K562 (cell line): ENCODE results near the gene GRB2. TPM values are rescaled to one million over a fixed set of nuclear protein-coding genes. Genes with fewer than 3 reads are reported as not detected.

Source experiments
- ATAC-seq: fragments of 200-7000 bp; cut with Tn5 transposase; 3 replicates; pipeline ENCODE4 v1.9.1; 2020; ENCODE audit warnings: moderate library complexity
- BruUV-seq: library from RNA; stranded (reverse); fragments of 400-500 nt; replicated peaks from 2 replicates; lab custom pipeline; 2021; lab: Mats Ljungman, UMichigan
- CTCF ChIA-PET: fragments of 300-600 bp; formaldehyde crosslinking; extraction: SDS; loops from one replicate; lab custom pipeline; 2021; ENCODE audit warnings: low intra/inter-chr PET ratio; lab: Yijun Ruan, JAX
- POLR2A ChIA-PET: fragments of 300-600, 350-650 bp; sonication (Branson Sonifier 250); formaldehyde crosslinking; extraction: SDS; loops from one replicate; lab custom pipeline; 2021; ENCODE audit warnings: antibody characterized with exemption, inconsistent platforms; lab: Yijun Ruan, JAX
- DNase-seq, 4 experiments: peaks; one replicate each; pipeline versions ENCODE4 v3.0.0 to v3.0.0-alpha.2; 2011 to 2018; ENCODE audit warnings: low spot score in 3 of 4, mixed read lengths in 3 of 4; ENCODE audit errors: extremely low read depth in 1 of 4
- FAIRE-seq: peaks from 2 replicates; lab custom pipeline; 2011; peaks lifted over from hg19 to GRCh38; lab: Jason Lieb, UNC
- H2AFZ ChIP-seq: 2 replicates; pipeline ENCODE4 v1.6.0; 2011; ENCODE audit warnings: low read depth, low read length, control low read depth, inconsistent platforms
- H3K27ac ChIP-seq: fragments of 200-600 bp; 3 replicates; pipeline ENCODE4 v1.8.0; 2011; ENCODE audit warnings: low read depth, mild to moderate bottlenecking, control low read depth, inconsistent platforms, low read length, moderate library complexity, mixed read lengths; ENCODE audit errors: extremely low read depth
- H3K27me3 ChIP-seq, 2 experiments: fragments of 300-600 bp in 1 of 2; 2 replicates in 1 of 2; 3 replicates in 1 of 2; pipeline versions ENCODE4 v1.6.0 to v1.8.0; 2011; ENCODE audit warnings: inconsistent platforms in 2 of 2, low read length in 2 of 2, mild to moderate bottlenecking in 1 of 2, mixed read lengths in 1 of 2, moderate library complexity in 1 of 2; ENCODE audit not compliant: control insufficient read depth in 2 of 2, insufficient read depth in 2 of 2
- H3K36me3 ChIP-seq: fragments of 300-600 bp; 3 replicates; pipeline ENCODE4 v1.8.0; 2011; ENCODE audit warnings: mild to moderate bottlenecking, low read length, inconsistent platforms; ENCODE audit not compliant: control insufficient read depth, insufficient read depth
- H3K4me1 ChIP-seq, 2 experiments: fragments of 200-600 bp in 1 of 2; replicated peaks in 1 of 2; 2 replicates in 1 of 2; 3 replicates in 1 of 2; pipeline versions ENCODE4 v1.5.1 to v1.8.0; 2011; ENCODE audit warnings: inconsistent platforms in 2 of 2, low read length in 2 of 2, mild to moderate bottlenecking in 1 of 2, mixed read lengths in 1 of 2, moderate library complexity in 1 of 2; ENCODE audit not compliant: control insufficient read depth in 2 of 2, insufficient read depth in 2 of 2
- H3K4me2 ChIP-seq: 2 replicates; pipeline ENCODE4 v1.6.1; 2011; ENCODE audit warnings: low read length, control low read depth, inconsistent platforms, mixed read lengths; ENCODE audit not compliant: insufficient read depth
- H3K4me3 ChIP-seq: fragments of 200-600 bp; sonication (generic), shearing (Covaris generic); 2 replicates; pipeline ENCODE4 v1.5.1; 2016; ENCODE audit warnings: control low read depth, inconsistent platforms
- H3K79me2 ChIP-seq: fragments of 200-600 bp; 3 replicates; pipeline ENCODE4 v1.8.0; 2011; ENCODE audit warnings: low read length, inconsistent platforms; ENCODE audit not compliant: control insufficient read depth, insufficient read depth
- H3K9ac ChIP-seq, 2 experiments: 2 replicates each; pipeline versions ENCODE4 v1.6.0 to v1.6.1; 2011; ENCODE audit warnings: low read depth in 2 of 2, low read length in 2 of 2, control low read depth in 1 of 2, inconsistent platforms in 1 of 2, mild to moderate bottlenecking in 1 of 2, mixed read lengths in 1 of 2; ENCODE audit not compliant: insufficient read depth in 1 of 2
- H3K9me1 ChIP-seq: one replicate; pipeline ENCODE4 v1.6.0; 2011; ENCODE audit warnings: inconsistent platforms, mild to moderate bottlenecking, low read length, moderate library complexity; ENCODE audit not compliant: control insufficient read depth, insufficient read depth
- H3K9me3 ChIP-seq: replicated peaks from 2 replicates; pipeline ENCODE4 v1.5.1; 2011; ENCODE audit warnings: low read depth, low read length, inconsistent platforms; ENCODE audit not compliant: control insufficient read depth, insufficient read depth
- H4K20me1 ChIP-seq: replicated peaks from 2 replicates; pipeline ENCODE4 v1.6.1; 2011; ENCODE audit warnings: low read length, inconsistent platforms, mixed read lengths; ENCODE audit not compliant: control insufficient read depth, insufficient read depth
- ADNP ChIP-seq: fragments of 200-800 bp; sonication (Bioruptor generic); IDR thresholded peaks from 2 replicates; pipeline ENCODE4 v1.6.1; 2016; ENCODE audit warnings: missing genetic modification characterization, missing compliant biosample characterization
- CREBBP ChIP-seq: IDR thresholded peaks from one replicate; pipeline ENCODE4 v1.6.1; 2012; ENCODE audit warnings: low read depth, mild to moderate bottlenecking, control low read depth, inconsistent platforms, low read length
- GATAD2B ChIP-seq: fragments of 450-650 bp; IDR thresholded peaks from 2 replicates; pipeline ENCODE4 v1.6.1; 2017; ENCODE audit warnings: mild to moderate bottlenecking, borderline replicate concordance
- HCFC1 ChIP-seq: IDR thresholded peaks from 2 replicates; pipeline ENCODE4 v1.6.1; 2012; ENCODE audit warnings: low read depth, low read length, improper control_type of control experiment
- JUN ChIP-seq, 2 experiments: sonication (generic) in 1 of 2; formaldehyde crosslinking in 1 of 2; IDR thresholded peaks; 2 replicates each; pipeline versions ENCODE4 v1.6.1 to v1.8.0; 2012 to 2022; ENCODE audit warnings: borderline replicate concordance in 2 of 2, mild to moderate bottlenecking in 2 of 2, improper control_type of control experiment in 1 of 2, low read depth in 1 of 2, low read length in 1 of 2, missing genetic modification reagents in 1 of 2
- KLF1 ChIP-seq: fragments of 450-650 bp; IDR thresholded peaks from 2 replicates; pipeline ENCODE4 v1.6.1; 2016; ENCODE audit warnings: missing genetic modification characterization, missing compliant biosample characterization
- MAFF ChIP-seq: IDR thresholded peaks from 2 replicates; pipeline ENCODE4 v1.6.1; 2012; ENCODE audit warnings: low read length, improper control_type of control experiment
- PHB ChIP-seq: fragments of 250-450 bp; sonication (Bioruptor Pico); IDR thresholded peaks from 2 replicates; pipeline ENCODE4 v1.5.0; 2021
- SMARCB1 ChIP-seq: IDR thresholded peaks from 2 replicates; pipeline ENCODE4 v1.6.1; 2011; ENCODE audit warnings: improper control_type of control experiment, low read depth; ENCODE audit not compliant: insufficient read length
- SREBF1 ChIP-seq: fragments of 150-350 bp; IDR thresholded peaks from 2 replicates; pipeline ENCODE4 v1.6.1; 2014; ENCODE audit warnings: antibody characterized with exemption, low read depth, low read length, borderline replicate concordance
- TAF1 ChIP-seq: IDR thresholded peaks from 2 replicates; pipeline ENCODE4 v1.6.1; 2011; ENCODE audit warnings: mild to moderate bottlenecking, low read length, moderate library complexity; ENCODE audit not compliant: insufficient read depth, control insufficient read depth, severe bottlenecking; ENCODE audit errors: extremely low read depth
- TCF3 ChIP-seq: sonication (generic); formaldehyde crosslinking; IDR thresholded peaks from 2 replicates; pipeline ENCODE4 v1.4.0; 2020; ENCODE audit warnings: mild to moderate bottlenecking, missing genetic modification reagents
- XRCC4 ChIP-seq: IDR thresholded peaks from one replicate; pipeline ENCODE4 v1.6.1; 2011; ENCODE audit not compliant: insufficient read depth, insufficient read length; ENCODE audit errors: extremely low read depth
- ZNF507 ChIP-seq: conservative IDR thresholded peaks from 2 replicates; pipeline ENCODE4 v1.6.1; 2017; ENCODE audit warnings: missing genetic modification characterization, missing compliant biosample characterization
- ZNF583 ChIP-seq: fragments of 250-450 bp; sonication (Bioruptor Pico); IDR thresholded peaks from 2 replicates; pipeline ENCODE4 v1.4.0; 2020
- WGBS: fragments of 100-300 bp; shearing (Covaris generic); methylation state at CpG from one replicate; pipeline ENCODE4 v1.1.6; 2016; ENCODE audit warnings: low coverage, mixed read lengths; ENCODE audit not compliant: insufficient coverage; ENCODE audit errors: missing lambda C conversion rate; 5-methylcytosine and 5-hydroxymethylcytosine counted together
- in situ Hi-C: fragments of 300-500 bp; cut with MboI; formaldehyde crosslinking; loops from 4 replicates; pipeline ENCODE4 v1.15.0; 2018; ENCODE audit warnings: inconsistent platforms, mixed read lengths
- intact Hi-C: fragments of 100-400 bp; cut with micrococcal nuclease; formaldehyde crosslinking; loops from 2 replicates; pipeline ENCODE4 v1.14.2; 2022
- polyA plus RNA-seq, 8 experiments: library from polyadenylated mRNA; depleted of rRNA in 4 of 8; stranded (reverse) in 5 of 8; unstranded in 3 of 8; fragments of >200 nt; fragmentation: Nextera tagmentation in 2 of 8; fragmentation: Illumina TruSeq in 1 of 8; extraction: Ambion mirVana in 2 of 8; extraction: Trizol in 1 of 8; gene quantifications; 2 replicates each; pipeline versions ENCODE4 v1.2.1 to v1.2.3, GENCODE V29; 2011 to 2014; ENCODE audit warnings: inconsistent platforms in 1 of 8, missing spikeins in 1 of 8
- total RNA-seq, 7 experiments: library from RNA; depleted of rRNA in 6 of 7; stranded (reverse); fragments of >200 nt in 6 of 7; fragmentation: Illumina TruSeq in 2 of 7; extraction: Trizol in 2 of 7; gene quantifications; 2 replicates each; pipeline versions ENCODE4 v1.2.1 to v1.2.3, GENCODE V29; 2011 to 2021; ENCODE audit warnings: low replicate concordance in 1 of 7
- TF ChIP-seq, protein P1 (sequence below): sonication (generic); formaldehyde crosslinking; IDR thresholded peaks from 2 replicates; pipeline ENCODE4 v1.8.1; 2023; ENCODE audit warnings: missing genetic modification reagents, mild to moderate bottlenecking, borderline replicate concordance
- TF ChIP-seq, protein P2 (sequence below): fragments of 250-450 bp; sonication (Bioruptor Pico); IDR thresholded peaks from 2 replicates; pipeline ENCODE4 v1.8.0; 2022; ENCODE audit warnings: moderate library complexity, mild to moderate bottlenecking, inconsistent platforms

GRB2 gene
- total and polyA plus RNA-seq, 9 of the 15 experiments (the other 6 are each of a cell fraction or from before 2014, with no cell fraction given): 57.2 to 136 (median 84.8) TPM

DNA sequence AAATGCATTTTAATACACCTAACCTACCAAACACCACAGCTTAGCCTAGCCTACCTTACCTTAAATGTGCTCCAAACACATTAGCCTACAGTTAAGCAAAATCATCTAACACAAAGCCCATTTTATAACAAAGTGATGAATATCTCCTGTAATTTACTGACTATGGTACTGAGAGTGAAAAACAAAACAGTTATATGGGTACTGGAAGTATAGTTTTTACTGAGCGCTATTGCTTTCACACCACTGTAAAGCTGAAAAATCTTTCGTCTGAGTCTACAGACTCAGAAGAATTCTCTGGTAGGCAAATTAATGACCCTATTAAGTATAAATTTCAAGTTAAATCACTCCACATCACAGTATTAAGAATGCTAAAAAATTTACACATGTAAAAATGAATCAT is 3.5 kb downstream of the GRB2 start (continued):
- TF ChIP-seq, protein P1, sequence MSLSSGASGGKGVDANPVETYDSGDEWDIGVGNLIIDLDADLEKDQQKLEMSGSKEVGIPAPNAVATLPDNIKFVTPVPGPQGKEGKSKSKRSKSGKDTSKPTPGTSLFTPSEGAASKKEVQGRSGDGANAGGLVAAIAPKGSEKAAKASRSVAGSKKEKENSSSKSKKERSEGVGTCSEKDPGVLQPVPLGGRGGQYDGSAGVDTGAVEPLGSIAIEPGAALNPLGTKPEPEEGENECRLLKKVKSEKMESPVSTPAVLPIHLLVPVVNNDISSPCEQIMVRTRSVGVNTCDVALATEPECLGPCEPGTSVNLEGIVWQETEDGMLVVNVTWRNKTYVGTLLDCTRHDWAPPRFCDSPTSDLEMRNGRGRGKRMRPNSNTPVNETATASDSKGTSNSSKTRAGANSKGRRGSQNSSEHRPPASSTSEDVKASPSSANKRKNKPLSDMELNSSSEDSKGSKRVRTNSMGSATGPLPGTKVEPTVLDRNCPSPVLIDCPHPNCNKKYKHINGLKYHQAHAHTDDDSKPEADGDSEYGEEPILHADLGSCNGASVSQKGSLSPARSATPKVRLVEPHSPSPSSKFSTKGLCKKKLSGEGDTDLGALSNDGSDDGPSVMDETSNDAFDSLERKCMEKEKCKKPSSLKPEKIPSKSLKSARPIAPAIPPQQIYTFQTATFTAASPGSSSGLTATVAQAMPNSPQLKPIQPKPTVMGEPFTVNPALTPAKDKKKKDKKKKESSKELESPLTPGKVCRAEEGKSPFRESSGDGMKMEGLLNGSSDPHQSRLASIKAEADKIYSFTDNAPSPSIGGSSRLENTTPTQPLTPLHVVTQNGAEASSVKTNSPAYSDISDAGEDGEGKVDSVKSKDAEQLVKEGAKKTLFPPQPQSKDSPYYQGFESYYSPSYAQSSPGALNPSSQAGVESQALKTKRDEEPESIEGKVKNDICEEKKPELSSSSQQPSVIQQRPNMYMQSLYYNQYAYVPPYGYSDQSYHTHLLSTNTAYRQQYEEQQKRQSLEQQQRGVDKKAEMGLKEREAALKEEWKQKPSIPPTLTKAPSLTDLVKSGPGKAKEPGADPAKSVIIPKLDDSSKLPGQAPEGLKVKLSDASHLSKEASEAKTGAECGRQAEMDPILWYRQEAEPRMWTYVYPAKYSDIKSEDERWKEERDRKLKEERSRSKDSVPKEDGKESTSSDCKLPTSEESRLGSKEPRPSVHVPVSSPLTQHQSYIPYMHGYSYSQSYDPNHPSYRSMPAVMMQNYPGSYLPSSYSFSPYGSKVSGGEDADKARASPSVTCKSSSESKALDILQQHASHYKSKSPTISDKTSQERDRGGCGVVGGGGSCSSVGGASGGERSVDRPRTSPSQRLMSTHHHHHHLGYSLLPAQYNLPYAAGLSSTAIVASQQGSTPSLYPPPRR (CRISPR knock-in tag): no peak
- TF ChIP-seq GATAD2B (no peak), CREBBP (no peak)

DNA sequence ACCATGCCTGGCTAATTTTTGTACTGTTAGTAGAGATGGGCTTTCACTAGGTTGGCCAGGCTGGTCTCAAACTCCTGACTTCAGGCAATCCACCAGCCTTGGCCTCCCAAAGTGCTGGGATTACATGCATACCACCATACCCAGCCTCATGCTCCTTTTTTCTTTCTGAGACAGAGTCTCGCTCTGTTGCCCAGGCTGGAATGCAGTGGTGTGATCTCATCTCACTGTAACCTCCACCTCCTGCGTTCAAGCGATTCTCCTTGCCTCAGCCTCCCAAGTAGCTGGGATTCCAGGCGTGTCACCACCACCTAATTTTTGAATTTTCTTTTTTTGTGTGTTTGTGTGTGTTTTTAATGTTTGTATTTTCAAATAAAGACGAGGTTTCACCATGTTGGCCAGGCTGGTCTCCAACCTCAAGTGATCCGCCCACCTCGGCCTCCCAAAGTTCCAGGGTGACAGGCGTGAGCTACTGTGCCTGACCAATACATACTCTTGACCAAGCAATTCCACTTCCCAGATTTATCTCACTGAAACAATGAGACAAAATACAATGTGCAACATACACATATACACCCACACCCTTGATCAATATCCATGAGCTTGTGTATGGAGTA is 5.0 kb downstream of the GRB2 start:
- Histone ChIP-seq H3K36me3 (peaks cover 12% of the 10 kb centered on the region; the same call in 2 of the 3 replicates), H3K9ac (no peak overlapping the region), H3K4me2 (no peak overlapping the region), H3K27me3 (no peaks in the 10 kb centered on the region), H2AFZ (no peak overlapping the region), H3K4me3 (no peak overlapping the region), H3K27ac (no peak overlapping the region), H4K20me1 (peaks cover 4% of the 10 kb centered on the region), H3K9me3 (no peaks in the 10 kb centered on the region), H3K9me1 (no peaks in the 10 kb centered on the region), H3K79me2 (peaks cover 99% of the 10 kb centered on the region), H3K4me1 (peaks cover 8 to 14% of the 10 kb centered on the region in 2 experiments; a peak in 3 of 5 replicates)
- ChIA-PET CTCF (no interaction called here), POLR2A (interaction anchor here (0.6 to 1.4 kb wide), 6 partner anchors 23 to 361 kb away, joined by 3 to 4 read pairs (median 3); no protein-coding TSS in a partner anchor)
- intact Hi-C loops: no loop called here
- 94% methylated on average over 8 of the region's 8 CpGs for whole genome bisulfite sequencing
- ATAC-seq (no peak), FAIRE-seq (no peak), DNase-seq (no peak)
- in situ Hi-C loops: no loop called here
- BruUV-seq: no TSS peak
- no peak for TF ChIP-seq ZNF507 (tag)
- TF ChIP-seq PHB (CRISPR knock-in tag): no peak
- TF ChIP-seq KLF1 (tag): no peak
- no peak for TF ChIP-seq ZNF583 (CRISPR knock-in tag)
- no peak for TF ChIP-seq SREBF1
- TF ChIP-seq TCF3: no peak
- TF ChIP-seq, protein P2, sequence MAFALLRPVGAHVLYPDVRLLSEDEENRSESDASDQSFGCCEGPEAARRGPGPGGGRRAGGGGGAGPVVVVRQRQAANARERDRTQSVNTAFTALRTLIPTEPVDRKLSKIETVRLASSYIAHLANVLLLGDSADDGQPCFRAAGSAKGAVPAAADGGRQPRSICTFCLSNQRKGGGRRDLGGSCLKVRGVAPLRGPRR (CRISPR knock-in tag): no peak
- TF ChIP-seq TAF1: no peak
- no peak for TF ChIP-seq JUN (IDR thresholded peaks at IDR 0.05; ENCODE audit: borderline replicate concordance, low read depth, low read length)
- no peak for TF ChIP-seq JUN (CRISPR knock-in tag; IDR thresholded peaks at IDR 0.05; ENCODE audit: borderline replicate concordance)
- no peak for TF ChIP-seq MAFF
- TF ChIP-seq XRCC4: no peak
- no peak for TF ChIP-seq SMARCB1
- no peak for TF ChIP-seq ADNP (tag)
- TF ChIP-seq HCFC1: no peak
